ENCODE measurements around the gene SAMD9. TPM values are rescaled to one million over a fixed set of nuclear protein-coding genes. Genes with fewer than 3 reads are reported as not detected.

SAMD9 gene
- total RNA-seq, 2 experiments from 2014 or later = 6.1 to 7.6 TPM

DNA sequence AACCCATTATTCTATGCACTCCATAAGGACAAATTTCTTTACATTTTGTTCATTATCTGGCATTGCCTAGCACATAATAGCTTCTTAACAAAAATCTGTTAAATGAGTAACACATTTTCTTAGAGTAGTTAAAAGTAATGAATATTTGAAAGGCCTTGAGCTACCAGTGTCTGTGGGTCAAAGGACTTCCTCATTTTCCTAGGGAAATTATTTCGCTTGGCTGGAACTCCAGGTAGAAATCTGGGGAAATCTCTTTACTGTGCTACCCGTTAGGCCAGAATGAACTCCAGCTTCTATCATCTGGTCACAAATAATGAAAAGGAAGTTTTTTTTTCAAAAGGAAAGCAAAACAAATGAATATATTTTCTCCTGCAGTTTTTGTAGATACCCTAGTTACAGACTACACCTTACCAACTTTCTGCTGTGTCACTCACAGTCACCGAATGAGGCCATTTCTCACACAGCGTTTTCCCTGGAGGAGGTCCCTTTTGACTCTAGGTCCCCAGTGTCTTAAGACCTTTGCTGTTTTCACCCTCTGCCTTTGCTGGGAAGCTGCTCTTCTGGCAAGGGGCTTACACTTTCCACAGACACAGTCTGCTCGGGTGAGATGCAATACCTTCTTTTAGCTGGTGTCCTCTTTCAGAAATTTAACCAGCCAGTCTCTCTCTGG is 28.8 kb upstream of the SAMD9 start:
- intact Hi-C loops (cut with micrococcal nuclease; ENCODE audit: unreplicated experiment) = no loop called here
- TF ChIP-seq, protein P1, sequence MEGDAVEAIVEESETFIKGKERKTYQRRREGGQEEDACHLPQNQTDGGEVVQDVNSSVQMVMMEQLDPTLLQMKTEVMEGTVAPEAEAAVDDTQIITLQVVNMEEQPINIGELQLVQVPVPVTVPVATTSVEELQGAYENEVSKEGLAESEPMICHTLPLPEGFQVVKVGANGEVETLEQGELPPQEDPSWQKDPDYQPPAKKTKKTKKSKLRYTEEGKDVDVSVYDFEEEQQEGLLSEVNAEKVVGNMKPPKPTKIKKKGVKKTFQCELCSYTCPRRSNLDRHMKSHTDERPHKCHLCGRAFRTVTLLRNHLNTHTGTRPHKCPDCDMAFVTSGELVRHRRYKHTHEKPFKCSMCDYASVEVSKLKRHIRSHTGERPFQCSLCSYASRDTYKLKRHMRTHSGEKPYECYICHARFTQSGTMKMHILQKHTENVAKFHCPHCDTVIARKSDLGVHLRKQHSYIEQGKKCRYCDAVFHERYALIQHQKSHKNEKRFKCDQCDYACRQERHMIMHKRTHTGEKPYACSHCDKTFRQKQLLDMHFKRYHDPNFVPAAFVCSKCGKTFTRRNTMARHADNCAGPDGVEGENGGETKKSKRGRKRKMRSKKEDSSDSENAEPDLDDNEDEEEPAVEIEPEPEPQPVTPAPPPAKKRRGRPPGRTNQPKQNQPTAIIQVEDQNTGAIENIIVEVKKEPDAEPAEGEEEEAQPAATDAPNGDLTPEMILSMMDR (conservative IDR thresholded peaks at IDR 0.05; ENCODE audit: low read length) = no peak
- no peak for TF ChIP-seq EZH2phosphoT487 (IDR thresholded peaks at IDR 0.05; ENCODE audit: borderline replicate concordance, low read depth, low read length)
- Histone ChIP-seq H3K4me1 (ENCODE audit: insufficient read depth, low read length, poor library complexity, severe bottlenecking) (peaks cover 30% of the 10 kb centered on the region), H3K4me3 (ENCODE audit: low read depth, low read length, poor library complexity, severe bottlenecking) (peak overlapping the region; percentile 72), H3K9me2 (ENCODE audit: insufficient read depth, low read length) (no peaks in the 10 kb centered on the region), H3K4me2 (ENCODE audit: low read length) (peak overlapping the region; percentile 93), H3K9me3 (ENCODE audit: low read length) (no peaks in the 10 kb centered on the region), H3K79me2 (ENCODE audit: insufficient read depth, low read depth, low read length) (no peaks in the 10 kb centered on the region; the same call in 1 of the 2 replicates), H4K20me1 (ENCODE audit: insufficient read depth, low read length) (no peaks in the 10 kb centered on the region), H3K27ac (ENCODE audit: low read depth, low read length, poor library complexity, severe bottlenecking) (no peak overlapping the region), H2AFZ (ENCODE audit: low read length) (peak overlapping the region; percentile 98), H3K36me3 (ENCODE audit: insufficient read depth, low read length) (no peaks in the 10 kb centered on the region)
- DNase-seq (ENCODE audit: low spot score) = no peak
- ChIA-PET CTCF (ENCODE audit: unreplicated experiment) (interaction anchor here (0.6 kb wide), 1 partner anchor 86 kb away, joined by 3 read pairs; the partner anchor contains the start of gene VPS50), POLR2A (interaction anchor here (0.6 to 2.9 kb wide), 6 partner anchors 10 to 83 kb away, joined by 3 to 13 read pairs (median 4); partner anchors contain the start of gene SAMD9)
- no TSS peak for BruUV-seq (replicated peaks)

DNA sequence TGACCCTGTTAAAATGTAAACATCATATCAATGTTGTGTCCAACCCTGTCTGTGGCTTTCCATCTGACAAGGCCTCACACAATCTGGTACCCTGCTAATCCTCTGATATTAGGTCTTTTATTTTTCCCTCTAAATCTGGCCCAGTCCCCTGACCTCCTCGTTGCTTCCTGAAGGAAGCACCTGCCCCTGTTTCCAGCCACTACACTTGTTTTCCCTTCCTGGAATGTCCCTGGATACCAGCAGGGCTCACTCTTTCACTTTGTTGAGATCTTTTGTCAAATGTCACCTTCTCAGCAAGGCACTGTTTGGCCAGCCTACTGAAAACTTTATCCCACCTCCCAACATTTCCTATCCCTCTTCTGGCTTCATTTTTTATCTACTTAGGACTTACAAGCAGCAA is 28.3 kb upstream of the SAMD9 start:
- peaks cover 30% of the 10 kb centered on the region for H3K4me1 ChIP-seq (ENCODE audit: insufficient read depth, low read length, poor library complexity, severe bottlenecking)
- no peak overlapping the region for H3K27ac ChIP-seq (ENCODE audit: low read depth, low read length, poor library complexity, severe bottlenecking)

More for the DNA sequence above, 28.3 kb upstream of the SAMD9 start:
- intact Hi-C loops (cut with micrococcal nuclease; ENCODE audit: unreplicated experiment) = no loop called here
- no peaks in the 10 kb centered on the region for H3K9me3 ChIP-seq (ENCODE audit: low read length)
- H3K79me2 ChIP-seq (ENCODE audit: insufficient read depth, low read depth, low read length) = no peaks in the 10 kb centered on the region; the same call in 1 of the 2 replicates
- H3K36me3 ChIP-seq (ENCODE audit: insufficient read depth, low read length) = no peaks in the 10 kb centered on the region
- POLR2A ChIA-PET = interaction anchor here (1.1 to 2.9 kb wide), 3 partner anchors 9 to 84 kb away, joined by 3 to 13 read pairs (median 4); no protein-coding TSS in a partner anchor
- no peak for DNase-seq (ENCODE audit: low spot score)
- no peak overlapping the region for H3K4me3 ChIP-seq (ENCODE audit: low read depth, low read length, poor library complexity, severe bottlenecking)
- H3K9me2 ChIP-seq (ENCODE audit: insufficient read depth, low read length) = no peaks in the 10 kb centered on the region
- TF ChIP-seq, protein P1 (conservative IDR thresholded peaks at IDR 0.05; ENCODE audit: low read length) = no peak
- TF ChIP-seq EZH2phosphoT487 (IDR thresholded peaks at IDR 0.05; ENCODE audit: borderline replicate concordance, low read depth, low read length) = no peak
- CTCF ChIA-PET (ENCODE audit: unreplicated experiment) = no interaction called here
- peak overlapping the region; percentile 98; the same call in 1 of the 2 replicates for H2AFZ ChIP-seq (ENCODE audit: low read length)
- H4K20me1 ChIP-seq (ENCODE audit: insufficient read depth, low read length) = no peaks in the 10 kb centered on the region
- peak overlapping the region; percentile 18; the same call in 1 of the 2 replicates for H3K4me2 ChIP-seq (ENCODE audit: low read length)
- BruUV-seq (replicated peaks) = no TSS peak
